Mononuclear cell (primary cell): ENCODE results near the gene BARHL2. TPM values are rescaled to one million over a fixed set of nuclear protein-coding genes. Genes with fewer than 3 reads are reported as not detected.

Source experiments
- H3K27me3 ChIP-seq: 2 replicates; pipeline ENCODE4 v1.6.0; 2011; ENCODE audit warnings: low read length, control low read depth; ENCODE audit not compliant: insufficient read depth
- H3K4me1 ChIP-seq: 2 replicates; pipeline ENCODE4 v1.5.1; 2011; ENCODE audit warnings: mild to moderate bottlenecking, low read length, control low read depth; ENCODE audit not compliant: insufficient read depth
- H3K4me3 ChIP-seq: 2 replicates; pipeline ENCODE4 v1.5.1; 2011; ENCODE audit warnings: mild to moderate bottlenecking, low read length, moderate library complexity
- H3K9me3 ChIP-seq: 2 replicates; pipeline ENCODE4 v1.5.1; 2011; ENCODE audit warnings: low read depth, mild to moderate bottlenecking, control low read depth, low read length
- total RNA-seq: library from RNA; depleted of rRNA; stranded (reverse); fragments of >200 nt; gene quantifications from one replicate; pipeline ENCODE4 v1.2.3, GENCODE V29; 2012

BARHL2 gene
- total RNA-seq = not detected

- H3K27me3 ChIP-seq = peaks cover 94% of the 10 kb centered on the region
- H3K9me3 ChIP-seq = no peaks in the 10 kb centered on the region
- peaks cover 13% of the 10 kb centered on the region for H3K4me1 ChIP-seq
- H3K4me3 ChIP-seq = no peak within 1 kb of the TSS
Observed at GRCh38 chr1:90716552-90717355, at the start of gene BARHL2. TSS of gene BARHL2 (minus strand) at chr1:90717302. CDS start at chr1:90717195, 107 bp downstream.

- H3K4me1 ChIP-seq = no peaks in the 10 kb centered on the region
- H3K4me3 ChIP-seq = no peak overlapping the region
- H3K27me3 ChIP-seq = peaks cover 6% of the 10 kb centered on the region
Observed at GRCh38 chr1:90763930-90764329, 46.8 kb upstream of the BARHL2 start.

GRCh38 chr1:90763506-90763905 lies 46.4 kb upstream of the BARHL2 start:
- H3K9me3 ChIP-seq = no peaks in the 10 kb centered on the region
- no peaks in the 10 kb centered on the region for H3K4me1 ChIP-seq
- H3K4me3 ChIP-seq = no peak overlapping the region
- H3K27me3 ChIP-seq = peaks cover 3% of the 10 kb centered on the region

More at GRCh38 chr1:90763930-90764329, 46.8 kb upstream of the BARHL2 start:
- H3K9me3 ChIP-seq = no peaks in the 10 kb centered on the region

- no peaks in the 10 kb centered on the region for H3K9me3 ChIP-seq
- no peak overlapping the region for H3K4me3 ChIP-seq
- H3K27me3 ChIP-seq = peaks cover 3% of the 10 kb centered on the region
- no peaks in the 10 kb centered on the region for H3K4me1 ChIP-seq
Observed at GRCh38 chr1:90761781-90762589, 44.9 kb upstream of the BARHL2 start.

GRCh38 chr1:90761156-90761555 lies 44.1 kb upstream of the BARHL2 start:
- no peaks in the 10 kb centered on the region for H3K9me3 ChIP-seq
- no peak overlapping the region for H3K4me3 ChIP-seq
- H3K4me1 ChIP-seq = no peaks in the 10 kb centered on the region
- peaks cover 3% of the 10 kb centered on the region for H3K27me3 ChIP-seq

GRCh38 chr1:90753556-90753955 lies 36.5 kb upstream of the BARHL2 start:
- H3K27me3 ChIP-seq = peaks cover 4% of the 10 kb centered on the region
- H3K4me3 ChIP-seq = no peak overlapping the region
- H3K9me3 ChIP-seq = no peaks in the 10 kb centered on the region
- H3K4me1 ChIP-seq = no peaks in the 10 kb centered on the region

GRCh38 chr1:90748668-90749067 lies 31.6 kb upstream of the BARHL2 start:
- Histone ChIP-seq H3K4me1 (no peaks in the 10 kb centered on the region), H3K27me3 (peaks cover 17% of the 10 kb centered on the region), H3K4me3 (no peak overlapping the region), H3K9me3 (no peaks in the 10 kb centered on the region)

GRCh38 chr1:90746857-90747256 lies 29.8 kb upstream of the BARHL2 start:
- H3K4me3 ChIP-seq = no peak overlapping the region
- H3K4me1 ChIP-seq = no peaks in the 10 kb centered on the region
- no peaks in the 10 kb centered on the region for H3K9me3 ChIP-seq
- H3K27me3 ChIP-seq = peaks cover 20% of the 10 kb centered on the region

- Histone ChIP-seq H3K9me3 (no peaks in the 10 kb centered on the region), H3K4me1 (no peaks in the 10 kb centered on the region), H3K4me3 (no peak overlapping the region), H3K27me3 (peaks cover 22% of the 10 kb centered on the region)
Observed at GRCh38 chr1:90745972-90746371, 28.9 kb upstream of the BARHL2 start.

- Histone ChIP-seq H3K27me3 (peaks cover 96% of the 10 kb centered on the region), H3K4me1 (peaks cover 24% of the 10 kb centered on the region)
Observed at GRCh38 chr1:90732136-90732535, 15.0 kb upstream of the BARHL2 start.

GRCh38 chr1:90731382-90732050 lies 14.4 kb upstream of the BARHL2 start:
- Histone ChIP-seq H3K27me3 (peaks cover 97% of the 10 kb centered on the region), H3K4me1 (peaks cover 24% of the 10 kb centered on the region), H3K4me3 (no peak overlapping the region), H3K9me3 (no peaks in the 10 kb centered on the region)

More at GRCh38 chr1:90732136-90732535, 15.0 kb upstream of the BARHL2 start:
- Histone ChIP-seq H3K4me3 (no peak overlapping the region), H3K9me3 (no peaks in the 10 kb centered on the region)

- peaks cover 100% of the 10 kb centered on the region for H3K27me3 ChIP-seq
- H3K4me1 ChIP-seq = peaks cover 34% of the 10 kb centered on the region
- no peaks in the 10 kb centered on the region for H3K9me3 ChIP-seq
- H3K4me3 ChIP-seq = no peak overlapping the region
Observed at GRCh38 chr1:90730243-90731022, 13.3 kb upstream of the BARHL2 start.

GRCh38 chr1:90729504-90730242 lies 12.6 kb upstream of the BARHL2 start:
- no peaks in the 10 kb centered on the region for H3K9me3 ChIP-seq
- peaks cover 100% of the 10 kb centered on the region for H3K27me3 ChIP-seq
- no peak overlapping the region for H3K4me3 ChIP-seq
- peaks cover 41% of the 10 kb centered on the region for H3K4me1 ChIP-seq
